ENCODE data around the gene IFI35.

- TF ChIP-seq NR1H2 (CRISPR knock-in tag; IDR thresholded peaks at IDR 0.05), result no peak
- no peak for TF ChIP-seq CTCF (IDR thresholded peaks at IDR 0.05)
- no peak for TF ChIP-seq NR2C2 (CRISPR knock-in tag; IDR thresholded peaks at IDR 0.05)
- peak; percentile 12; the same call in 1 of the 2 replicates for TF ChIP-seq SP1 (CRISPR knock-in tag; conservative IDR thresholded peaks at IDR 0.05)
These were observed 26.9 kb upstream of the IFI35 start, which contains the start of gene PTGES3L for GRCh38 chr17:42979511-42980273.

All from WTC11 (cell line).